Measurements from ENCODE around the gene PATJ.
"Not testable (repeated sequence)": the region's sequence is repeated elsewhere in the genome, so short reads cannot be mapped to it uniquely, and the experiment has no call there.

Gene PATJ

GRCh38 chr1:61951731-61952580 is 209.7 kb downstream of the PATJ start:
- DNase-seq (ENCODE audit: low read depth): no peak

- DNase-seq (ENCODE audit: low read depth): no peak
These were observed 210.4 kb downstream of the PATJ start for GRCh38 chr1:61952675-61953074.

DNA sequence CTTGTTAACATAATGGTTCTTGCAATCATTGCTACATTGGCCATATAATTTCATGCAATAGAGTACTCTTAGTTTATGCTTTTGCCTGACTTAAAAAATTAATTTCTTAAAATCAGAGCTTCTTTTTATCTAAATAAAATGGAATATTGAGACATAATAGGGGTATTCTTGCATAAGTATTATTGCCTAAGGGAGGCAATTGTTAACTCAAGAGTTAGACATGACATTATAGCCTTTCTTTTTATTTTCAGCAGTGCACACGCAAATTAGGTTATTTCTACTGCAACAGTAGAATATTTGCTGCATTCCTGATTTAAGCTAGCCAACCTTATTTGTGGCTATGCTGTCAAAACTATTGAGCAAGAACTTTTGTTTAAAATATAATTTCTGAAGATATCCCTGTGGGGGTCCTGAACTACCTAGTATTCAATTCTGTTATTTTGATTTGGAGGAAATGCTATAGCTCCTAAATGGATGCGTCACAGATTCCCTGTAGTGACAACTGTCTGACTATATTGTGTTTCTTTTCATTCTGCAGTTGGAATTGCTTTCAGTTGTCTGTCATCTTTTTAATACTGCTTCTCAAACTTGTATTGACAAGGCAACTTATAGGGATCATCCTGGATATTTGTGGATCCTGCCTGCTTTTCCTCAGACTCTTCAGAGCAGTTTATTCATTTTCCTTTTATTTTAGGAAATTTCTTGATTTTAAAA is 211.0 kb downstream of the PATJ start:
- DNase-seq (ENCODE audit: low read depth): no peak

- no peak for DNase-seq (ENCODE audit: low read depth)
These were observed 211.5 kb downstream of the PATJ start for GRCh38 chr1:61953790-61954150.

DNA sequence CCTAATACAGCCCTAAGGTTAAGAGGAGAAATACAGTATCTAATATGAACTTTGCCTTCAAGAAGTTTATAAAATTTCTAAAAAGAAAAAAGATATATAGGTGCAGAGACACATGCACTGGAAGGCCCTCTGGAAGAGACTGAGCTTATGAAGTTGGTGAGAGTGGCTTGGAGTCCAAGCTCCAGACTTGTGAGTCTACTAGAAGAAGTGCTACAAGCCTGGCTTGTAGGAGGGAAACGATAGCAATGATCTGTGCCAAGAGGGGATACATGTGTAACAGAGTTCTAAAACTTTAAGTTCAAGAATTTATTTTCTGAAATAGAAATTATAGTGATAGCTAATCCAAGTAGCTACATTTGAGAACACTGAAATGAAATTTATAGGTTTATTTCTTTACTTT is 213.0 kb downstream of the PATJ start:
- DNase-seq (ENCODE audit: low read depth): no peak

GRCh38 chr1:61956016-61956645 is 213.9 kb downstream of the PATJ start:
- no peak for DNase-seq (ENCODE audit: low read depth)

DNA sequence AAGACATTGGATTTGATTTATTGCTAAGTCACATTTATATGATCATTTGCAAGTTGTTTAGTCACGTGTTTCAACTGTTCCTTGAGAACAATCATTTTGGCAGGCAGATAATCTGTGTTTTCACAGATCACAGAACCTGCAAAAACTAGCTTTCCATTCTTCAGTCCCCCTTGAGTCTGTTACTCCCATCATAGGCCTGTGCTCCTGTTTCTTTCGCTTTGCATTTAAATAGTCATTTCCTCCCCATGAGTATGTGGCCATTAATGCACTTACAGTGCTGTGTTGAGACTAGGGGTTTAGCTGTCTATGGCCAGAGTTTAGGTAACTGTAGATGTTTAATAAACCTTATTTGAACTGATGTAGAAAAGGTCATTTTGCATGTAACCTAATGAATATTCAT is 214.5 kb downstream of the PATJ start:
- DNase-seq (ENCODE audit: low read depth): no peak

DNA sequence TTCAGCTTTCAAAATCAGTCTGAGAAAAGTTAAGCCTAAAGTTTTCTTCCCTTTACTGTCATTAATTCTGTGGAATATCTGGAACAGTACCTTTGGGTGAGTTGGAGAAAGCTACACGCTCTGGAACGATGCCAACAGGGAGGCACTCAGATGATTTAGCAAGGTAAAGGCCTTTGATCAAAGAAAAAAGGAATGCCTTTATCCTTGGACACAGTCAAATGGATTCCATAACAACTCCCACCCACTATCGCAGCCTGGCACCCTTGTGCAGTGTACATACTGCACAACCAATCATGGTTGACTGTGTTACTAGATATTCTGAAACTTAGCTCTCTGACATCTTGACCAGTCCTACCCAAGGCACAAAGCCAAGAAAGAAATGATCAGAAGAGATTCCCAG is 218.7 kb downstream of the PATJ start:
- DNase-seq (ENCODE audit: low read depth): no peak

GRCh38 chr1:61962631-61963030 is 220.4 kb downstream of the PATJ start:
- DNase-seq (ENCODE audit: low read depth): no peak

GRCh38 chr1:61966450-61967225 is 224.4 kb downstream of the PATJ start:
- DNase-seq (ENCODE audit: low read depth): not testable (repeated sequence)

- no peak for DNase-seq (ENCODE audit: low read depth)
These were observed 225.5 kb downstream of the PATJ start for GRCh38 chr1:61967750-61968149.

GRCh38 chr1:61968869-61969268 is 226.6 kb downstream of the PATJ start:
- no peak for DNase-seq (ENCODE audit: low read depth)

DNA sequence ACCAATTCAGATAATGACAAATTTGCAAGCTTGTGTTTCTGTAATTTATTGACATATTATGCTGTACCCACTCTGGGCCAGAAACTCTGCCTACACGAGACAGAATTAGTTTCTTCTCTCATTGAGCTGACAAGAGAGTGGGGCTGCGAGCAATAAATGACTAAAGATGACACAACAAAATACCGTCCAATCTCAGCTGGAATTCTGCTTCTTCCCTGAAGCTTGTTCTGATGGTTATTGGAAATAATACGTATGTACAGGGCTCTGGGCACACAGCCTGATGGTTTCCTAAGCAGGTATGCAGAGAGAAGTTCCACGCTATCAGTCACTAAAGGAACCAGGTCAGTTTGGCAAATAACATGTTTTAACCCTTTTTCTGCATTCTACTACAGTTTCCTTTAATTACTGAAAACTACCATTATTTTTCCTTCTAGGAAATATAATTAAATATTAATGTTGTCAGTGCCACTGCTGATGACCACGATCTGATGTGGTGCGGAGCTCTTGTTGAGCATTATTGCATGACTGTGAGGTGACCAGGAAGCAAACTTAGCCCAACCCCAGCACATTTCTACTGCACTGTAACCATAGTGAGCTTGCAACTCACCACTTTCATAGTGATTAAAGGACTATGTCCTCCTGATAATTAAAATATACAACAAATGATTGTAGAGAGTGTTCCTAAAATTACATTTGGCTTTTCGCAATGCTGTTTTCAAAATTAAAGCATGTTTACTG is 231.0 kb downstream of the PATJ start:
- no peak for DNase-seq (ENCODE audit: low read depth)

GRCh38 chr1:61975638-61976037 is 233.4 kb downstream of the PATJ start:
- no peak for DNase-seq (ENCODE audit: low read depth)

GRCh38 chr1:61976566-61976965 is 234.3 kb downstream of the PATJ start:
- DNase-seq (ENCODE audit: low read depth): no peak

- no peak for DNase-seq (ENCODE audit: low read depth)
These were observed 236.5 kb downstream of the PATJ start for GRCh38 chr1:61978796-61979195.

DNA sequence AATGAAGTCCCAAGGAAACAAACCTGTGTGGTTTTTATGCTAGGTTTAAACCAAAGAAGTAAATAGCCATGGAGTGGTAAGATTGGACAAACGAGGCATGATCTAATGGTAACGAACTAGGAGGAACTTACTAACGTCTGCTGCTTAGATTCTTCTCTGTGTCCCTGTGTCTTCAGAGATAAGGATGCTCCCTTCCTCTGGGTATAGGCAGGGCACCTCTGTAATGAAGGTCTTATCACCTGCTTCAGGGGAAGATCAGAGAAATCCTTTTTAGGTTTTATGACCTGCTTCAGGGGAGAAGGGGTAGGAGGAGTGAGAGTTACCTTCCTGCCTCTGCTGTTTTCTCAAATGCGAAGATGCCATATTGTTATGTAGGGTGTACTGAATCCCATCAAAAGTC is 237.4 kb downstream of the PATJ start:
- DNase-seq (ENCODE audit: low read depth): no peak

- DNase-seq (ENCODE audit: low read depth): no peak
These were observed 238.3 kb downstream of the PATJ start for GRCh38 chr1:61980561-61980960.

GRCh38 chr1:61981870-61982660 is 239.8 kb downstream of the PATJ start:
- DNase-seq (ENCODE audit: low read depth): no peak

- DNase-seq (ENCODE audit: low read depth): no peak
These were observed 241.0 kb downstream of the PATJ start for GRCh38 chr1:61983236-61983635.

- DNase-seq (ENCODE audit: low read depth): no peak
These were observed 250.0 kb downstream of the PATJ start for GRCh38 chr1:61992257-61992656.

Measured in stimulated activated CD4-positive, alpha-beta T cell treated with anti-CD3 and anti-CD28 coated beads, Interleukin-2, amount 100 ng/mL, for 4 hours (primary cell).